ENCODE measurements around the gene POLDIP3.
A peak's percentile ranks its signal among the peaks of the same experiment; 100 is the strongest.
"Not testable (repeated sequence)": the region's sequence is repeated elsewhere in the genome, so short reads cannot be mapped to it uniquely, and the experiment has no call there.

POLDIP3 gene

GRCh38 chr22:42582987-42583386 is 31.7 kb downstream of the POLDIP3 start:
- H3K79me2 ChIP-seq (ENCODE audit: low read length) = peaks cover 14% of the 10 kb centered on the region
- no peaks in the 10 kb centered on the region for H4K20me1 ChIP-seq (ENCODE audit: insufficient read depth, low read length)
- H3F3A ChIP-seq (ENCODE audit: insufficient read depth, low read length) = 0 out of 2 replicates have a peak, but pooled peaks cover 8% of the 10 kb centered on the region
- DNase-seq = no peak
- H3K27ac ChIP-seq (ENCODE audit: low read length) = no peak overlapping the region
- TF ChIP-seq EZH2phosphoT487 (IDR thresholded peaks at IDR 0.05; ENCODE audit: low read length) = no peak
- TF ChIP-seq EZH2 (optimal IDR thresholded peaks at IDR 0.05; ENCODE audit: low read depth, low read length) = no peak
- no peak for TF ChIP-seq CTCF (IDR thresholded peaks at IDR 0.05; ENCODE audit: low read length)
- no peaks in the 10 kb centered on the region for H3K9me3 ChIP-seq (replicated peaks; ENCODE audit: insufficient read depth, low read length)
- no peak overlapping the region for H3K4me3 ChIP-seq (ENCODE audit: low read length)
- H2AFZ ChIP-seq (ENCODE audit: low read length) = no peak overlapping the region
- no peaks in the 10 kb centered on the region; the same call in 1 of the 2 replicates for H3K36me3 ChIP-seq (replicated peaks; ENCODE audit: insufficient read depth, low read length)
- no peak overlapping the region for H3K4me2 ChIP-seq (ENCODE audit: low read depth, low read length)
- no peaks in the 10 kb centered on the region for H3K27me3 ChIP-seq (replicated peaks; ENCODE audit: insufficient read depth, low read length)
- H3K4me1 ChIP-seq (ENCODE audit: low read length) = no peaks in the 10 kb centered on the region
- no peaks in the 10 kb centered on the region for H3K9me2 ChIP-seq (replicated peaks; ENCODE audit: insufficient read depth, low read length)
- H3K9ac ChIP-seq (ENCODE audit: low read length) = no peak overlapping the region

GRCh38 chr22:42581762-42582716 is 32.6 kb downstream of the POLDIP3 start:
- H3K4me3 ChIP-seq (ENCODE audit: low read length) = peak overlapping the region; percentile 85
- H3K4me2 ChIP-seq (ENCODE audit: low read depth, low read length) = peak overlapping the region; percentile 77
- no peaks in the 10 kb centered on the region for H4K20me1 ChIP-seq (ENCODE audit: insufficient read depth, low read length)
- H3K27ac ChIP-seq (ENCODE audit: low read length) = peak overlapping the region; percentile 21; the same call in 1 of the 2 replicates
- DNase-seq = peak; percentile 75
- peaks cover 14% of the 10 kb centered on the region for H3K79me2 ChIP-seq (ENCODE audit: low read length)
- H3K4me1 ChIP-seq (ENCODE audit: low read length) = no peaks in the 10 kb centered on the region
- H2AFZ ChIP-seq (ENCODE audit: low read length) = peak overlapping the region; percentile 56; the same call in 1 of the 2 replicates
- H3K9me3 ChIP-seq (replicated peaks; ENCODE audit: insufficient read depth, low read length) = no peaks in the 10 kb centered on the region
- H3K27me3 ChIP-seq (replicated peaks; ENCODE audit: insufficient read depth, low read length) = no peaks in the 10 kb centered on the region
- no peak for TF ChIP-seq CTCF (IDR thresholded peaks at IDR 0.05; ENCODE audit: low read length)
- no peak for TF ChIP-seq EZH2 (optimal IDR thresholded peaks at IDR 0.05; ENCODE audit: low read depth, low read length)
- TF ChIP-seq EZH2phosphoT487 (IDR thresholded peaks at IDR 0.05; ENCODE audit: low read length) = no peak
- 0 out of 2 replicates have a peak, but pooled peaks cover 8% of the 10 kb centered on the region for H3F3A ChIP-seq (ENCODE audit: insufficient read depth, low read length)
- no peaks in the 10 kb centered on the region; the same call in 1 of the 2 replicates for H3K36me3 ChIP-seq (replicated peaks; ENCODE audit: insufficient read depth, low read length)
- H3K9me2 ChIP-seq (replicated peaks; ENCODE audit: insufficient read depth, low read length) = no peaks in the 10 kb centered on the region
- peak overlapping the region; percentile 78 for H3K9ac ChIP-seq (ENCODE audit: low read length)

- H3K4me1 ChIP-seq (ENCODE audit: low read length); H3K36me3 ChIP-seq (replicated peaks; ENCODE audit: insufficient read depth, low read length); H3F3A ChIP-seq (ENCODE audit: insufficient read depth, low read length); H3K27me3 ChIP-seq (replicated peaks; ENCODE audit: insufficient read depth, low read length); H3K9me3 ChIP-seq (replicated peaks; ENCODE audit: insufficient read depth, low read length); H3K9me2 ChIP-seq (replicated peaks; ENCODE audit: insufficient read depth, low read length); H4K20me1 ChIP-seq (ENCODE audit: insufficient read depth, low read length); DNase-seq: not testable (repeated sequence)
- H3K4me3 ChIP-seq (ENCODE audit: low read length) = peak overlapping the region; percentile 85
- peaks cover 14% of the 10 kb centered on the region for H3K79me2 ChIP-seq (ENCODE audit: low read length)
- H3K27ac ChIP-seq (ENCODE audit: low read length) = peak overlapping the region; percentile 21; the same call in 1 of the 2 replicates
- H2AFZ ChIP-seq (ENCODE audit: low read length) = peak overlapping the region; percentile 56; the same call in 1 of the 2 replicates
- peak overlapping the region; percentile 78 for H3K9ac ChIP-seq (ENCODE audit: low read length)
- peak overlapping the region; percentile 77 for H3K4me2 ChIP-seq (ENCODE audit: low read depth, low read length)
Measured at GRCh38 chr22:42581194-42581761, 33.4 kb downstream of the POLDIP3 start.

- not testable (repeated sequence) for H2AFZ ChIP-seq (ENCODE audit: low read length); H4K20me1 ChIP-seq (ENCODE audit: insufficient read depth, low read length); H3K4me2 ChIP-seq (ENCODE audit: low read depth, low read length); H3K27ac ChIP-seq (ENCODE audit: low read length); H3K9me3 ChIP-seq (replicated peaks; ENCODE audit: insufficient read depth, low read length); H3K4me1 ChIP-seq (ENCODE audit: low read length); H3F3A ChIP-seq (ENCODE audit: insufficient read depth, low read length); H3K4me3 ChIP-seq (ENCODE audit: low read length); H3K9ac ChIP-seq (ENCODE audit: low read length); DNase-seq; H3K27me3 ChIP-seq (replicated peaks; ENCODE audit: insufficient read depth, low read length); H3K36me3 ChIP-seq (replicated peaks; ENCODE audit: insufficient read depth, low read length); H3K9me2 ChIP-seq (replicated peaks; ENCODE audit: insufficient read depth, low read length)
- peaks cover 14% of the 10 kb centered on the region for H3K79me2 ChIP-seq (ENCODE audit: low read length)
Measured at GRCh38 chr22:42580040-42580439, 34.6 kb downstream of the POLDIP3 start.

Data from MM.1S (cell line).